Measurements from ENCODE around the gene LVRN. TPM values are rescaled to one million over a fixed set of nuclear protein-coding genes. Genes with fewer than 3 reads are reported as not detected.

Gene LVRN
- total and polyA plus RNA-seq, 2 of the 4 experiments (the other 2 are of a cell fraction), result 0.10 to 0.18 TPM

- H4K20me1 ChIP-seq (ENCODE audit: insufficient read depth, low read length), result no peaks in the 10 kb centered on the region
- no peak overlapping the region for H2AK5ac ChIP-seq (ENCODE audit: low read depth, low read length)
- no peak overlapping the region for H2AFZ ChIP-seq (replicated peaks; ENCODE audit: low read length, poor library complexity)
- H3K23ac ChIP-seq (ENCODE audit: low read depth, low read length), result no peak overlapping the region
- H3K27me3 ChIP-seq (ENCODE audit: control insufficient read depth, insufficient read depth, low read length), result peaks cover 5% of the 10 kb centered on the region
- CTCF ChIA-PET, result no interaction called here
- no peak overlapping the region for H3K4me2 ChIP-seq (ENCODE audit: low read depth, low read length)
- in situ Hi-C loops (cut with MboI; ENCODE audit: low sequenced_read_pairs) (loop anchor here (25.0 kb wide), 1 partner anchor 750 kb away; no protein-coding TSS in a partner anchor), dilution Hi-C loops (cut with HindIII; ENCODE audit: low sequenced_read_pairs, unreplicated experiment) (no loop called here), intact Hi-C loops (cut with micrococcal nuclease) (no loop called here)
- no peaks in the 10 kb centered on the region for H3K36me3 ChIP-seq (ENCODE audit: control insufficient read depth, insufficient read depth, low read length)
- POLR2A ChIA-PET (ENCODE audit: unreplicated experiment), result no interaction called here
- no peak overlapping the region for H4K8ac ChIP-seq (ENCODE audit: low read depth in 2 of 2, low read length in 2 of 2)
- H2BK5ac ChIP-seq (ENCODE audit: low read depth, low read length, poor library complexity, severe bottlenecking), result no peak overlapping the region
- H3K9ac ChIP-seq (ENCODE audit: low read depth, low read length), result no peak overlapping the region
- H3K4ac ChIP-seq (ENCODE audit: low read depth, low read length), result no peak overlapping the region
- no peaks in the 10 kb centered on the region for H3K4me1 ChIP-seq (ENCODE audit: control insufficient read depth, insufficient read depth, low read length)
- H4K91ac ChIP-seq (ENCODE audit: insufficient read depth, low read depth, low read length), result no peak overlapping the region
- no peak overlapping the region for H3K18ac ChIP-seq (ENCODE audit: low read depth, low read length)
- 0 out of 2 replicates have a peak, but pooled peaks have one; percentile 11 for TF ChIP-seq CTCF (conservative IDR thresholded peaks at IDR 0.05; ENCODE audit: low read depth, low read length)
- no peak for TF ChIP-seq CEBPB (IDR thresholded peaks at IDR 0.05; ENCODE audit: low read depth, low read length)
- no peak overlapping the region for H2BK15ac ChIP-seq (ENCODE audit: low read depth, low read length)
- no peak overlapping the region for H2AK9ac ChIP-seq (replicated peaks; ENCODE audit: low read depth, low read length, poor library complexity)
- no peak overlapping the region for H3K14ac ChIP-seq (replicated peaks; ENCODE audit: low read depth, low read length)
- H2BK20ac ChIP-seq (ENCODE audit: low read depth, low read length), result no peak overlapping the region
- H4K5ac ChIP-seq (ENCODE audit: low read depth, low read length), result no peak overlapping the region
- H3K9me1 ChIP-seq (ENCODE audit: insufficient read depth, low read length), result no peaks in the 10 kb centered on the region
- H3K9me3 ChIP-seq (ENCODE audit: control insufficient read depth, insufficient read depth, low read length), result no peaks in the 10 kb centered on the region
- no peak overlapping the region for H2BK120ac ChIP-seq (ENCODE audit: low read depth, low read length)
- ATAC-seq (ENCODE audit: low read depth) (no peak), DNase-seq (no peak)
- no CpG with 5 or more reads among the region's 2 CpGs for WGBS, 2 experiments (ENCODE audit: extremely low coverage in 2 of 2, insufficient read length in 1 of 2)
- no peak overlapping the region for H3K4me3 ChIP-seq (ENCODE audit: insufficient read depth, low read depth, low read length)
- no TSS peak for BruUV-seq (replicated peaks)
- no peaks in the 10 kb centered on the region for H3K79me1 ChIP-seq (ENCODE audit: low read depth in 1 of 2, low read length in 2 of 2)
- H3K56ac ChIP-seq (ENCODE audit: extremely low read depth, insufficient read depth, low read length), result no peak overlapping the region
- no peak overlapping the region for H3K27ac ChIP-seq (ENCODE audit: insufficient read depth, low read length)
Measured at GRCh38 chr5:116062352-116062751, 100.1 kb downstream of the LVRN start.
